NCI-H1092 treated with DMSO at 0.1 percent for 48 hours (cell line): ENCODE data around the gene COA8.
A peak's percentile ranks its signal among the peaks of the same experiment; 100 is the strongest.
"Not testable (repeated sequence)": the region's sequence is repeated elsewhere in the genome, so short reads cannot be mapped to it uniquely, and the experiment has no call there.

Source experiments
- DNase-seq: peaks from one replicate; lab custom pipeline; 2025; lab: John Stamatoyannopoulos, UW

COA8 gene

GRCh38 chr14:103576371-103577024, 13.7 kb downstream of the COA8 start:
- DNase-seq, result no peak

- no peak for DNase-seq
Measured at GRCh38 chr14:103578401-103579075, 15.8 kb downstream of the COA8 start.

GRCh38 chr14:103581206-103581605, 18.4 kb downstream of the COA8 start:
- no peak for DNase-seq

- no peak for DNase-seq
Measured at GRCh38 chr14:103581954-103582703, 19.4 kb downstream of the COA8 start.

- no peak for DNase-seq
Measured at GRCh38 chr14:103584326-103584915, 21.7 kb downstream of the COA8 start.

- DNase-seq, result no peak
Measured at GRCh38 chr14:103593577-103593976, 30.8 kb downstream of the COA8 start.

GRCh38 chr14:103594265-103594664, 31.5 kb downstream of the COA8 start:
- peak; percentile 59 for DNase-seq

- no peak for DNase-seq
Measured at GRCh38 chr14:103597623-103598377, 35.0 kb downstream of the COA8 start.

GRCh38 chr14:103600503-103600902, 37.7 kb downstream of the COA8 start:
- DNase-seq, result no peak

GRCh38 chr14:103604620-103605019, 41.9 kb downstream of the COA8 start:
- no peak for DNase-seq

GRCh38 chr14:103606963-103607668, 44.4 kb downstream of the COA8 start:
- peak; percentile 85 for DNase-seq

GRCh38 chr14:103607822-103608221, 45.1 kb downstream of the COA8 start:
- DNase-seq, result no peak

GRCh38 chr14:103609081-103609480, 46.3 kb downstream of the COA8 start:
- not testable (repeated sequence) for DNase-seq

GRCh38 chr14:103611215-103611614, 48.5 kb downstream of the COA8 start:
- no peak for DNase-seq

- DNase-seq, result no peak
Measured at GRCh38 chr14:103613517-103613916, 50.8 kb downstream of the COA8 start.

GRCh38 chr14:103616635-103617300, 54.0 kb downstream of the COA8 start:
- no peak for DNase-seq

GRCh38 chr14:103619057-103619456, 56.3 kb downstream of the COA8 start:
- DNase-seq, result no peak

- DNase-seq, result no peak
Measured at GRCh38 chr14:103621860-103622259, 59.1 kb downstream of the COA8 start.

GRCh38 chr14:103623308-103623707, 60.5 kb downstream of the COA8 start:
- DNase-seq, result no peak

- DNase-seq, result peak; percentile 3
Measured at GRCh38 chr14:103623883-103624482, 61.2 kb downstream of the COA8 start.
